Fibroblast of pulmonary artery (primary cell): ENCODE measurements around the gene PAPPA.
A peak's percentile ranks its signal among the peaks of the same experiment; 100 is the strongest.

Experiments
- DNase-seq: peaks from one replicate; pipeline ENCODE4 v3.0.0-alpha.2; 2010; ENCODE audit warnings: low read depth
- H3K4me3 ChIP-seq: replicated peaks from 2 replicates; pipeline ENCODE4 v1.5.1; 2011; ENCODE audit warnings: low read depth, mild to moderate bottlenecking, control low read depth, low read length, moderate library complexity
- CTCF ChIP-seq: IDR thresholded peaks from 2 replicates; pipeline ENCODE4 v1.5.1; 2011; ENCODE audit warnings: mild to moderate bottlenecking, control low read depth, low read length, inconsistent platforms; ENCODE audit errors: missing control alignments

The PAPPA gene

DNA sequence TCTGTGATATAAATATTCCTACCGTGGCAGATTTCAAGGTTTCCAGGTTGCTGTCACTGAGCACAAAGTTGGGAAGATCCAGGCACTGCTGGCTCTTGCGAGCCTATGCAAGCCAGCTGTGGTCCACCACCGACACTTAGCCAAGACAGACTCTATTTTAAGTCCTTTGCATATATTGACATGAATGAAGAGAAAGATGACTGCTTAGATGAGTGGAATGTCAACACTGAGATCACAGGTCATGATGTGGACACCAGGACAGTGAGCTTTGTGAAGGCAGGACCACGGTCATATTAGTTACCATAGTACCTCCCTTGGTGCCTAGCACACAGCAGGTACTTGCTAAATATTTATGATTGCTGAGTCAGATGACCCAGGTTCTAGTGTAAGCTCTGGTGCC is 217.0 kb downstream of the PAPPA start:
- H3K4me3 ChIP-seq = no peak overlapping the region
- DNase-seq = no peak
- no peak for TF ChIP-seq CTCF

GRCh38 chr9:116372081-116372673 is 218.6 kb downstream of the PAPPA start:
- no peak for TF ChIP-seq CTCF
- DNase-seq = no peak
- no peak overlapping the region for H3K4me3 ChIP-seq

- DNase-seq = no peak
- no peak for TF ChIP-seq CTCF
- no peak overlapping the region for H3K4me3 ChIP-seq
Observed at GRCh38 chr9:116372786-116373185, 219.2 kb downstream of the PAPPA start.

GRCh38 chr9:116377179-116377798 is 223.7 kb downstream of the PAPPA start:
- H3K4me3 ChIP-seq = no peak overlapping the region
- TF ChIP-seq CTCF = no peak
- DNase-seq = peak; percentile 72

DNA sequence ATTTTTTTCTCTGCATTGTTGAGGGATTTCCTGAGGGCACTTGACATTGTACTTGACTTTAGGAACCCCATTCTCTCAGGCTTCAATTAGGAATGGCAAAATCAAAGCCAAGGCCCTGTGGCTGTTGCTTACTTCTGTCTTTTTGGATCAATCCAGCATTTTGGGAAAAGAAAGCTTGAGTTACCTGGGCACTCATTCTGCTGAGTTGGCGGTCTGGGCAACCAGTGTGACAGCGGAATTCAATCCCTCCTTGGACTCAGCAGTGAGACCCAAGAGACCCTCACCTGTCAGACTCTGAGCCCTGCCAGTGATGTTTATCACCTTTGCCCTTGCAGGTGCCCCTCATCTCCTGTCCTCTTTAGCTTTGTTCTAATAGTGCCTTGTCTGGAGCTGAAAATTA is 225.3 kb downstream of the PAPPA start:
- no peak for TF ChIP-seq CTCF
- no peak overlapping the region for H3K4me3 ChIP-seq
- no peak for DNase-seq

DNA sequence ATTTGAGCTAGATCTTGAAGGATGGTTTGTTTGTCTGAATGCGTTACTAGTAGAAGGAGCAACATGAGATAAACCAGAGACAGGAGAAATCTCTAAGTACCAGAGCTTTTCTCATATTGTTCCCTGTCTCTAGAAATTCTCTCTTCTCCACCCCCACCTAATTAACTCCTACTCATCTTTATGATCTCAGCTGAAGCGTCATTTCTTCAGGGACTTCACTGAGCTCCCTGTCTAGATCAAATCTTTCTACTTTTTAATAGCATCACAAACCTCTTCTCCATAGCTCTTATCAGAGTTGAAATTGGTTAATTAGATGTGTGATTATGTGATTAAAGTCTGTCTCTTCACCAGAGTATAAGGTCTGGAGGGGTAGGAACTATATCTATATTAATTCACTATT is 226.2 kb downstream of the PAPPA start:
- TF ChIP-seq CTCF = no peak
- no peak for DNase-seq
- H3K4me3 ChIP-seq = no peak overlapping the region

- H3K4me3 ChIP-seq = no peak overlapping the region
- no peak for DNase-seq
- no peak for TF ChIP-seq CTCF
Observed at GRCh38 chr9:116380496-116380995, 227.0 kb downstream of the PAPPA start.
